GM18511 (cell line): ENCODE measurements around the gene TMEM141.

Experiments
- ATAC-seq: cut with Tn5 transposase; IDR thresholded peaks from one replicate; pipeline ENCODE4 v1.9.1; 2021; ENCODE audit warnings: mild to moderate bottlenecking, moderate library complexity; ENCODE audit not compliant: unreplicated experiment

Gene TMEM141

DNA sequence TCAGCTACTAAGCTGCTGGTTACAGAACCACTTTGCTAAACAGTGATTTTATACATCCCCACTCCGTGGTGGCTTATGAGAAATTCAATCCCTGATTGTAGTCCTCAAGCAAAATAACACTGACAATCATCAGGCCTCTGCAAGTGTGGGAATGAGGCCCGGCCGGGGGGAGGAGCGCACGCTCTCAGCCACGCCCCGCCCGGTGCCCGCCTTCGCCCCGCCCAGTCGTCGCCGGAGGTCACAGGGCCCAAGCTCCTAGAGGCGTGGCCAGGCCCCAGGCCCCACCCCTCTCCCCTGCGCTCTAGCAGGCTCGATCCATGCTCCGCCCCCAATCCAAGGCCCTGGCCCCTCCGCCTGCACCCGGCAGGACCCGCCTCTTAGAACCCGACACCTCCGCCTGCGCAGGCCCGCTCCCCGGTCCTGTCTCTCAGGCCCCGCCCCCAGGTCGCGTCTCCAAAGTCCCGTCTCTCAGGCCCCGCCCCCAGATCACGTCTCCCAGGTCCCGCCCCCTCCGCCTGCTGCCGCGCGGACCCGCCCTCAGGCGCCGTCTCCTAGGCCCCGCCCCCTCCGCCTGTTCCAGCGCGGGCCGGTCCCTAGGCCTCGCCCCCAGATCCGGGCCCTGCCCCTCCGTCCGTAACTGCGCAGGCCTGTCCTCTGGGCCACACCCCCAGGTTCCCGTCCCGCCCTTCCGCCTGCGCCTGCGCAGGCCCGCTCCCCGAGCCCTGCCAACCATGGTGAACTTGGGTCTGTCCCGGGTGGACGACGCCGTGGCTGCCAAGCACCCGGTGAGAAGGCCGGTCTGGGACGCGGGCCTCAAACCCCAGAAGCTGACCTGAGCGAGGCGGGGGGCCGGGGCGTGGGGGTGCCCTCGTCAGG, at the start of gene TMEM141:
Gene TMEM141 (plus strand): TSS at position 705 of the 876 bp plus-strand sequence. CDS start 27 bp downstream, at position 732.
- peak; percentile 84 for ATAC-seq

DNA sequence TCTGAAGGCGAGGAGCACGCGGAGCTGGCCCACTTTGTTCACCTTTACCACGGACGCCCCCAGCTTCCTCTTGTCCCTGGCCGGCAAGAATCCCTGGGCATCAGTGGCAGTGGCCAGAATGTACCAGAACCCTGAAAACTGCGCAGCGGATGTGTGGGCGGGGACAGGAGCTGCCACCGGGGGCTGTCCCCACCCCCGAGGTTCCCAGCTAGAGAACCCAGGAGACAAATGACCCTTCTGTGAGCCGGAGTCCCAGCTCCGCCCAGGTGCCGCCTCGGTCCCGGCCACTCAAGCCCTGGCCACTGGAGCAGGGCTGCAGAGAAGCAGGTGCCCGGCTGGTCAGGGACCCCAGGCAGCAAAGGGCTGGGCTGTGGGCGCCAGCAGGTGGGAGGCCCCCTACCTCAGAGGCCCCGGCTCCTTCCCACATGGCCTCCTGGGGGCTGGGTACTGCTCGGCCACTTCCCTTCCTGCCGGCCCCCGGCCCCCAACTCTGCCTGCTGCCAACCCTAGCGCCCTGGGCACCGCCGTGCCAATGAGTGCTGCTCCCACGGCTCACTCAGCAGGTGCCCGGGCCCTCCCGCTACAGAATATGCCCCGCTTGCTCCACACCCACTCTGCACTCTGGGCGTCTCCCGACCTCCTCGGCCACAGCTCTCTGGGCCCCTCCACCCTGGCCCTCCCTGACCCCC, 49.1 kb upstream of the TMEM141 start:
- no peak for ATAC-seq

DNA sequence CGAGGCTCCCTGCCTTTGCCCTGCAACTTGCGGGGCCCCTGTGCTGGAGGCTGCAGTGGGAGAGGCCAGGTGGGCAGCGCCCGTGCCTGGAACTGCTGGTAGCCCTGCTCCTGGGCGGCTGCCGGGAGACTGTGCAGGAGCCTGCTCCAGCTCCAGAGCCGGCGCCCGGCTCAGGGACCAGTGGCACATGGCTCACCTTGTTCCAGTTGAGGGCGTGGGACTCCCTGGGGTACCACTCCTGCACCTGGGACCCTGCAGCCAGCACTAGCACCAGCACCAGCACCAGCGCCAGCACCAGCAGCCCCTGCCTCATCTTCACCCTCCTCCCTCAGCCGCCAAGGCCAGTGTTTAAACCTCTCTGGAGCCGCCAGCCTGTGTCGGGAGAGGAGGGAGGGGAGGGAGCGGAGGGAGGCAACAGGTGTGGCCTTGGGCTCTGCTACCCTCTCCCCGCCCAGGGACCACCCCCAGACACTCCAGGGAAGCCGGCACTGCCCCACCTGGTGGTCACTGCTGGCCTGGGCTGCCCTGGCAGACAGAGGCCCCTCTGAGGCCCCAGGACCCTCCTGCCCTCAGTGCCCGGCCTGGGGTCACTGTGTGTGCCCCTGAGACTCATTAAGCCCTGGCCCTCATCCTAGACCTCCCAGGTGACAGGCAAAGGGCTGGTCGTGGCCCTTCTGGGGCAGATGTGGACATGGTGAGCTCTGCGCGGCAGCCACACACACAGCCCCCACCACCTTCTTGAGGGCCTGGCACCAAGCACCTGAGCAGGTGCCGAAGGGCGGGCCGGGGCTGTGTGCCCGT, 48.4 kb upstream of the TMEM141 start, which contains the start of gene LCN10:
Gene LCN10 (minus strand): TSS at position 350 of the 801 bp plus-strand sequence. CDS start 37 bp downstream, at position 313.
- no peak for ATAC-seq

DNA sequence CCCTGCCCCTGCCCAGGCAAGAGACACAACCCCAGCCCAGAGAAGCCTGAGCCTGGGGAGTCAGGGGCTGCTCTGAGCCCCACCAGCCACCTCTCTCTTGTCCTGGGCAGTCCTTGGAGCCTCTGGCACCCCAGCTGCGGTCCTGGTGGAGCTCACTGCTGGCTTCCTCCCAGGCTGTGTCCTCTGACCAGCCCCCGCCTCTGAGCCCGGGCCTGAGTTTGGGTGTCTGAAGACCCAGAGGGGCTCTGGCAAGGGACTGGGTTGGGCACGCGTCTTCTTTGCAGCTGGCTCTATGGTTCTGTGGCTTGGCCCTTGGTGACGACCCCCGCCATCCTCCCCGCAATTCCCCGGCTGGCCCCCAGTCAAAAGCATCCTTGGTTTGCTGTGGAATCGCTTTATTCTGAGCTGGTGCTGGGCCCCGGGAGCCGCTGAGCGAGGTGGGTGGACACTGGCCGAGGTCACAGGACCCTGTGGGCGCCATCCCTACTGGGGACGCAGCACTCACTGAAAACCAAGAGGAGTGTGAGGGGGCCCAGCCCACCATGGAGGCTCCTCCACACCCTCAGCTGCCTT, 47.4 kb upstream of the TMEM141 start:
- ATAC-seq = no peak

DNA sequence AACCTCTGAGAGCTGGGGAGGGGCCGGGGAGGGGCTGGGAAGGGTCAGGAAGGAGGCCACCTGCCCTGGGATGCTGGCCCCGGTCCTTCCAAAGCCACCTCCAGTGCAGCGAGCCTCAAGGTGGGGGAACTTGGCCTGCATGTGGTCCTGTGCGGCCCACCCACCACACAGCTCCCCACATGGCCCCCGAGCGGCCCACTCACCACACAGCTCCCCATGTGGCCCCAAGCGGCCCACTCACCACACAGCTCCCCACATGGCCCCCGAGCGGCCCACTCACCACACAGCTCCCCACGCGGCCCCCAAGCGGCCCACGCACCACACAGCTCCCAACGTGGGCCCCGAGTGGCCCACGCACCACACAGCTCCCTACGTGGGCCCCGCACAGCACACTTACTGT, 46.4 kb upstream of the TMEM141 start:
- no peak for ATAC-seq

DNA sequence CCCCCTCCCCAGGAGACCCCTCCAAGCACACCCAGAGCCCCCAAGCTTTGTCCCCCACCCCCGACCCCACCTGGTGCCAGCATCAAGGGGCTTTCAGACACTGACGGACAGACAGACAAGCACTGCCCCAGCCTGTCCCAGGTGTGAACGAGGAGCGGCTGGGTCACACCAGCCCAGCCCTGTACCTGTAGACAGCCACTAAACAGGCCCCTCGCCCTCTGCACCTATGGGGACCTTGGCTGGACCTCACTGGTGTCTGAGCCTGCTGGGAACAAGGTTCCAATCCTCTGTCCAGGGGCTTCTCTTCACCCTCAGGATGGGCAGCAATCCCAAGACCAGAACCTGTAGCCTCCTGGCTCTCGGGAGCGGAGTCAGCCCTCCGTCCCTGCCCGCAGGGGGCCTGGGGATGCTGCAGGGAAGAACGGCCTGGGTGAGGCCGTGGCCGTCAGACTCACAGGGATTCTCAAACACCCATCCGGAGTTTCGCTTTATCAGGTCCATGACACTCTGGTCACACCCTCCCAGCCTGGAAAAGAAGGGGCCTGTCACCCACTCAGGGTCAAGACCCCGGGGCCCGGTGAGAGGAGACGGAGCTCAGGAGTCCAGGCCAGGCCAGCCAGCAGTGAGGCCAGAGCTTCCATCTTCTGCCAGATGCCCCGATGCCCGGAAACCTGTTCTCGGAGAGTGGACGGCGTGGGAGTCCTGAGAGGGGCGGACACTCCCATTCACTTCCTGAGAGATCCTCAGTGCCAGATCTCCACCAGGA, 45.6 kb upstream of the TMEM141 start:
- ATAC-seq = no peak

DNA sequence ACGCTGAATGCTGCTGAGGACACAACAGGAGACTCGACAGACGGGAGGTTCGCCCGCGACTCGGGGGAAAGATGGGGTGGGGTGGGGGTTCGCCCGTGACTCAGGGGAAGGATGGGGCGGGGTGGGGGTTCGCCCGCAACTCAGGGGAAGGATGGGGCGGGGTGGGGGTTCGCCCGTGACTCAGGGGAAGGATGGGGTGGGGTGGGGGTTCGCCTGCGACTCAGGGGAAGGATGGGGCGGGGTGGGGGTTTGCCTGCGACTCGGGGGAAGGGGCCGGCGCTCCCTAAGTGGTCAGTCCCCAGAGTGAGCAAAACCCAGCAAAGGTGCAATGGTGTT, 45.0 kb upstream of the TMEM141 start:
- ATAC-seq = no peak

DNA sequence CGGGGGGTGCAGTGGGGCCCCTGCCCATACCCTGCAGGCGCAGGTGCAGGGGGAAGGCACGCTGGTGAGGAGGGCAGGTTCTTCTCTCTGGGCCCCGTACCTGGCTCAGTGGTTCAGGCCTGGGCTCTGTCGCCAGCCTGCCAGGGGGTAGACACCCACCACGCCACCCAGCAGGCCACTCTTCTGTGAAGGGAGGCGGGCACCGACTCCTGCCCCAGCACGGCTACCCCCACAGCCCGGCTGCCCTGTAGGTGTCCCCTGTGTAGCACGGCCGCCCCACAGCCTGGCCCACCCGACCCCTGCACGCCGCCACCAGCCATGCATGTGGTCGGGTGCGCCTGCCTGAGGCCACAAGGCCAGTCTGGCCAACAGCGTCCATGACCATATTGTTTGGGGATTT, 44.5 kb upstream of the TMEM141 start:
- ATAC-seq = no peak

DNA sequence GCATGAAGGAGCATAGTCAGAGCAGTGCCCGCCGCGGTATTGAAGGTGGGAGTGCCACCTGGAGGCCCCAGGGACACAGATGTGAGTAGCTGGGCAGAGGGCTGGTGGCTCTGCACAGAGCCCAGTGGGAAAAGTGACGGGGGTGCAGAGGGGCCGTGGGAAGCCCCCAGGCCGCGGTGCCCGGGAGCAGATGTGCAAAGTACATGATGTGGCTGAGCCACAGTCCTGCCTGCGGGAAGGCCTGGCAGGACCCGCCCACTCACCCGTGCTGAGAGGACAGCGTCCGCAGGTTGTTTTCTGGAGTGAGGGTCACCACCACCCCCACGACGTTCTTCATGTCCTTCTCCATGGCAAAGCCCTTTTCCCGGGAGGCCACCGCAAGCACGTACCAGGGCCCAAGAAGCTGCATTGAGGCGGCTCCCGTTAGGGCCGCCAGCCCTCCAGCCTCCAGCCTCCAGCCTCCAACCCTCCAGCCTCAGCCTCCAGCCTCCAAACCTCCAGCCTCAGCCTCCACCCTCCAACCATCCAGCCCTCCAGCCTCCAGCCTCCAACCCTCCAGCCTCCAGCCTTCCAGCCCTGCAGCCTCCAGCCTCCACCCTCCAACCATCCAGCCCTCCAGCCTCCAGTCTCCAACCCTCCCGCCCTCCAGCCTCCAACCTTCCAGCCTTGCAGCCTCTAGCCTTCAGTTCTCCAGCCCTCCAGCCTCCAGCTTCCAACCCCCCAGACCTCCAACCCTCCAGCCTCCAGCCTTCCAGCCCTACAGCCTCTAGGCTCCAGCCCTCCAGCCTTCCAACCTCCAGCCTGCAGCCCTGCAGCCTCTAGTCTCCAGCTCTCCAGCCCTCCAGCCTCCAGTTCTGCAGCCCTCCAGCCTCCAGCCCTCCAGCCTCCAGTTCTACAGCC, 43.7 kb upstream of the TMEM141 start:
- ATAC-seq = no peak

DNA sequence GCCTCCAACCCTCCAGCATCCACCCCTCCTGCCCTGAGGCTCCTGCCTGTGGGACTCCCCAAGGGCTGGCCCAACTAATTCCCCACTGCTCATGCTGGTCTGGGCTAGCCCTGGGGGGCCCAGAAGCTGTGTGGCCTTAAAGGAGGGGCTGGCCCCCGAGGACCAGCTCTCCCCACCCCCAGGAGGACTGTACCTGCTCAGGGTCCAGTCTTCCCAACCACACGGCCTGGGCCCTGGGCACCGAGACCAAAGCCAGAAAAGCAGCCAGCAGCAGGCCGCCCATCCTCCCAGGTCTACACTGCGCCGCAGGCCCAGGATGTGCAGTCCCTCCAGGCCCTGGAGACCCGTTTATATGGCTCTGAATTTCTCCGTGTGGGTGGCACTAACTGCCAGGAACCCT, 42.9 kb upstream of the TMEM141 start, which contains the start of gene LCN6:
Gene LCN6 (minus strand): TSS at position 325 of the 400 bp plus-strand sequence. CDS start 42 bp downstream, at position 283.
- no peak for ATAC-seq

DNA sequence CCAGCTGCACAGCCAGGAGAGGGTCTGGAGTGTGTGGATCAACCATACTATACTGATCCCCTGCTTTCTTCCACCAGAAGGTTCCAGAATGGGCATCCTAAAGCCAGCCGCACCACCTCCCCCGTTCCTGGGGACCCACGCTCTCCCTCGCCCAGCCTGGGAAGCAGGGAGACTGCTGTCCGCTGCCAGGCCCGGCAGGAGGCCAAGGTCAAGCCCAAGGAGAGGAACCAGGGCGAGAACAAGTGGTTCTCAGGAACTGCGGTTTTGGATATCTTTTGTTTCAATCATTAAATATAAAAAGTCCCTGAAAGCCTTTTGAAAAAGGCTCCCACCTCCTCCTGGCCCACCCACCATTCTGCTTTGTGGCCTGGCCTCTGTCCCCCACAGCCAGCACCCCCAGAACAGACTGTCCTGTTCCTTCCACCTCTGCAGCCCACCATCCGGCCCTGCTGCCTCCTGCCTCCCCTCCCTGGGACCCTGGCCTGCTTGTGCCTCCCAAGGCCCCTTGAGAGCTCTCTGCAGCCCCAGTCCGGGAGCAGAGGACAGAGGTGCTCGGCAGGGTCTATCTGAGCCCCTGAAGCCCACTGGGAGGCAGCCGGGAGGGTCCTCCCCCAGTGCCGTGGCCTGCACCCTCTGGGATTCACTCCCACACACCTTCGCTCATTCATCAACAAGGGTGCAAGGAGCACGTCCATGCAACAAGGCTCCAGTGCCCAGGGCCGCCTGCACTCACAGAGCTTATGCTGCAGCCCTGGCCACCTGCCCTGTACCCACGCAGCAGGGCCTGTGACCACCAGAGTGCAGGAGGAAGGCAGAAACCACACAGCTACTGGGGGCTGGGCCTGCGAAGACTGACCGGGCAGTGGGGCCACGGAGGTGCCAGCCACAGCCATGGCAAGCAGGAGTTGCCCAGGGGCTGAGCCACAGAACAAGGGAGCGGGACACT, 42.2 kb upstream of the TMEM141 start:
- ATAC-seq = no peak

DNA sequence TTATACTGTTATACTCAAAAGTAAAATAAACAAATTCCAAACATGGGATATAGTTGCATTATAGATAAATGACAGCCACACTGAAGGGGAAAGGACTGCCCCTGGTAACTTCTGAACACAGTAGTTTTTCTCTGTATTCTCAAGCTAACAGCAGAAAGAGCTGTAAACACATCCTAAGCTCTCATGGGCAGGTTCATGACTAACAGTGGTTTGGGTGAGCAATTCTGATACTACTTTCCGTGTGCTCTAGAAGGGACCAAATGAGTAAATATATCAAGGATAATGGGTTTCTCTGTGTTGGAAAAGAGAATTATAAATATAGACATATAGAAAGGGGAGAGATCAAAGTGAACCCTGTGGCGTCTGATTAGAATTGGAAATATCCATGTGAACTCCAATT, 40.6 kb upstream of the TMEM141 start:
- no peak for ATAC-seq

DNA sequence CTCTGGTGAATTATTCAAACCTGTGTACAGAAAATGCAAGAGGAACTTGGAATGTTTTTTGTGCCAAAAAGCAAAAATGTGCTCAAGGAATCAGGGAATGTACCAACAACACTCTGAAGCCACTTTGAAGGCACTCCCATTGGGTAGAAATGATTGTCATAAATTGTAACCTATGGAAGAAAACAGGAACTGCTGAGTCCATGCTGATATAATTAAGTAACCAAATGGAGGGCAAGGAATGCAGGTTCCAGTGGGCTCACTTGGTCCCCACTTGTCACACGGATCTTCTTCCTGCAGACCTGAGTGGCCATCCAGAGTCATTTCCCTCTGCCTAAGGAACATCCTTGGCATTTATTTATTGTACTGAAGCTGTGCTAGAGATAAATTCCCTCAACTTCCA, 39.9 kb upstream of the TMEM141 start:
- no peak for ATAC-seq

DNA sequence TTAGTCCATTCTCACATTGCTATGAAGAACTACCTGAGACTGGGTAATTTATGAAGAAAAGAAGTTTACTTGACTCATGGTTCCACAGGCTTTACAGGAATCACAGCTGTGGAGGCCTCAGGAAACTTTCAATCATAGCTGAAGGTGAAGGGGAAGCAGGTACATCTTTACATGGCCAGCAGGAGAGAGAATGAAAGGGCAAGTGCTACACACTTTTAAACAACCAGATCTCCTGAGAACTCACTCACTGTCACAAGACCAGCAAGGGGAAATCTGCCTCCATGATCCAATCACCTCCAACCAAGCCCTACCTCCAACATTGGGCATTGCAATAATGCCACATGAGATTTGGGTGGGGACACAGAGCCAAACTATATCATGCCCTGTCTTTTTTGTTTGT, 39.3 kb upstream of the TMEM141 start:
- no peak for ATAC-seq

DNA sequence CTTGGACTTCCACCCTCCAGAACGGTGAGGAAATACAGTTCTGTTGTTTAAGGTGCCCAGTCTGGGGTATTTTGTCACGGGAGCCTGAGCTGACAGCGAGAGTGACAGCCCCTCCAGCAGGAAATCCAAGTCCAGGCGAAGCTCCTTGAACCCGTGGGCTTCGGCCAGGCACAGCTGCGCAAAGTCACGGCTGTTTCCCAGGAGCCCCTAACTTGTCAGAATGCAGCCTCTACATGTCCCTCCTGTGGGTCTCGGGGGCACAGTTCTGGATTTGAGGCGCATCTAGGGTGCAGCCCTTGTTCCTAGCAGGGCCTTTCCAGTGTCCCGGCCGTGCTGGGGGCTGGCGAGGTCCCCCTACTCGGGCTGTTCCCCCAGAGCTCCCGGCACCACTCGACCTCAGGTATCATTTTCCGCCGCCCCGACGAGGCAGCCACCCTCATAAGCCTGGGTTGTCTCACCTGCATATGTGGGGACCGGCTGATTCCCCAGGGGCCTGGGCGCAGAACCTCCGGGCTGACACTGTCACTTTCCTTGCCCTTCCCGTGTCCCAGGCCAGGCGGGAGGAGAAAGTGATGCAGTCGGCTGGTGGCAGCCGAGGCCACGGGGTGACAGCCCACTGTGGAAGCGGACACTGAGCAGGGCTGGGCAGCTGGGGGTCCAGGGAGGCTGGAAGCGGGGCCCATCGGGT, 37.6 kb upstream of the TMEM141 start:
- ATAC-seq = no peak

DNA sequence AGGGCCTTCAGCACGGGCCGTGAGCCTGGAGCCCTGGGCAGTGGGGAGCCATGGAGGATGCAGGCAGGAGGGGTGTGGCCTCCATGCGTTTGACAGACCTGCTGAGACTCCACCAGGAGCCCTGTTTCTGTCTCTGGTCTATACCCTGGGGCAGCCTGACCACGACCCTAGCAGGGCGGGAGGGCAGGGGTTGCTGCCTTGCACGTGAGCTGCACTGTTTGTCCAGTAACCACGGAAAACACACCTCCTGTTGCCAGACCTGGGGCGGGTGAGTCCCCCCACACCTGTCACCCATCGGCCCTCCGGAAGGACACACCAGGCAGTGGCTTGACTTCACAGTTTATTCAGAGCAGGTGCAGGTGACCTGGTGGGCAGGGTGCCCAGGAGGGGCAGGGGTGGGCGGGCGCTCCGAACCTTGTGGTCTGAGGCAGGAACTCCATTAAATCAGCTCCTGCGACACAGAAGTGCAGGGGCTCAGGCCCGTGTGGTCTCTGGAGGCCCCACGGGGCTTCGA, 37.0 kb upstream of the TMEM141 start:
- ATAC-seq = no peak

DNA sequence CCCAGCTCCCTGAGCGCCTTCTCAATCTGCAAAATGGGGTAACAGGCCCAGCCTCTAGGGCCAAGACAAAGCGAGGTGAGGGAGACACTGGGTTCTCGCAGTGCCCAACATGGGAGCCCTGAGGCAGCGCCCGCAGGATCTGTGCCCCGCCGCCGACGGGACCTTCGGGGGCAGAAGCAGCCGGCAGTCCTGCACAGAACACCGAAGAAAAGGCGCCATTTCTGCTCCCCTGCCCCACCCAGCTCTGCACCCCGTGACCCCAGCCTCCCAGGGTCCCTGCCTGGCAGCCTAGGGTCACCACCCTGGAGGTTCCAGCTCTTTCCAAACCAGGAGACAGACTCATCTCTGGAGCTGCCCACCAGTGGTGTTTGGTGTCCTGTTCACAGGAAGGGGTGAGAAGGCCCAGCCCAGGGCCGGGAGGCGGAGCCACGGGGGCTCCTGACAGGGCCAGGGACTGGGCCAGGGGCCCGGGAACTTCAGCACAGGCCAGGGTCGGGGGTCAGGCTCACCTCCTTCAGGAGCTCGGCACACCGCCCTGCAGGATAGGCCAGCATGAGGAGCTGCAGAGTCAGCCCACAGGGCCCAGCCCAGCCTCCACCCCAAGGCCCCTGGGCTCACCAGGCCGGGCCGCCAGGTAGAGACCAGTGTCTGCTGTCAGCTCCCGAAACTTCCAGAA, 36.4 kb upstream of the TMEM141 start:
- no peak for ATAC-seq
